ENCODE results near the gene PSMD4. TPM values are rescaled to one million over a fixed set of nuclear protein-coding genes. Genes with fewer than 3 reads are reported as not detected.
A peak's percentile ranks its signal among the peaks of the same experiment; 100 is the strongest.

PSMD4 gene
- polyA plus RNA-seq, 1 donor: 118 TPM

GRCh38 chr1:151237678-151238466, 16.7 kb upstream of the PSMD4 start:
- H3K36me3 ChIP-seq (ENCODE audit: control insufficient read depth, insufficient read depth, low read length): peaks cover 91% of the 10 kb centered on the region
- WGBS (ENCODE audit: insufficient coverage, low lambda C conversion rate): 100% methylated on average over 1 of the region's 4 CpGs
- H3K27ac ChIP-seq (ENCODE audit: low read length): no peak overlapping the region

GRCh38 chr1:151238467-151238739, 16.1 kb upstream of the PSMD4 start:
- H3K9me3 ChIP-seq (ENCODE audit: control insufficient read depth, low read depth, low read length): no peaks in the 10 kb centered on the region
- peaks cover 3% of the 10 kb centered on the region for H3K4me1 ChIP-seq (ENCODE audit: control insufficient read depth, insufficient read depth, low read length)
- WGBS (ENCODE audit: insufficient coverage, low lambda C conversion rate): no CpG with 5 or more reads among the region's 1 CpG
- no peak for DNase-seq
- peaks cover 93% of the 10 kb centered on the region for H3K36me3 ChIP-seq (ENCODE audit: control insufficient read depth, insufficient read depth, low read length)
- no peak overlapping the region for H3K4me3 ChIP-seq (ENCODE audit: low read length)
- H3K27me3 ChIP-seq (ENCODE audit: control insufficient read depth, insufficient read depth, low read length): no peaks in the 10 kb centered on the region
- H3K27ac ChIP-seq (ENCODE audit: low read length): no peak overlapping the region

More at GRCh38 chr1:151237678-151238466, 16.7 kb upstream of the PSMD4 start:
- DNase-seq: no peak
- Histone ChIP-seq H3K9me3 (ENCODE audit: control insufficient read depth, low read depth, low read length) (no peaks in the 10 kb centered on the region), H3K4me1 (ENCODE audit: control insufficient read depth, insufficient read depth, low read length) (peaks cover 3% of the 10 kb centered on the region), H3K4me3 (ENCODE audit: low read length) (no peak overlapping the region), H3K27me3 (ENCODE audit: control insufficient read depth, insufficient read depth, low read length) (no peaks in the 10 kb centered on the region)

- DNase-seq: no peak
- Histone ChIP-seq H3K36me3 (ENCODE audit: control insufficient read depth, insufficient read depth, low read length) (peaks cover 87% of the 10 kb centered on the region), H3K27ac (ENCODE audit: low read length) (no peak overlapping the region), H3K9me3 (ENCODE audit: control insufficient read depth, low read depth, low read length) (no peaks in the 10 kb centered on the region), H3K27me3 (ENCODE audit: control insufficient read depth, insufficient read depth, low read length) (no peaks in the 10 kb centered on the region), H3K4me3 (ENCODE audit: low read length) (no peak overlapping the region), H3K4me1 (ENCODE audit: control insufficient read depth, insufficient read depth, low read length) (peaks cover 3% of the 10 kb centered on the region)
- WGBS (ENCODE audit: insufficient coverage, low lambda C conversion rate): 71% methylated on average over 1 of the region's 2 CpGs
Observed at GRCh38 chr1:151242442-151242841, 12.1 kb upstream of the PSMD4 start.

- no peaks in the 10 kb centered on the region for H3K9me3 ChIP-seq (ENCODE audit: control insufficient read depth, low read depth, low read length)
- no peak overlapping the region for H3K27ac ChIP-seq (ENCODE audit: low read length)
- 76% methylated on average over 4 of the region's 5 CpGs for WGBS (ENCODE audit: insufficient coverage, low lambda C conversion rate)
- H3K4me3 ChIP-seq (ENCODE audit: low read length): no peak overlapping the region
- peaks cover 86% of the 10 kb centered on the region for H3K36me3 ChIP-seq (ENCODE audit: control insufficient read depth, insufficient read depth, low read length)
- no peaks in the 10 kb centered on the region for H3K27me3 ChIP-seq (ENCODE audit: control insufficient read depth, insufficient read depth, low read length)
- DNase-seq: no peak
- peaks cover 3% of the 10 kb centered on the region for H3K4me1 ChIP-seq (ENCODE audit: control insufficient read depth, insufficient read depth, low read length)
Observed at GRCh38 chr1:151243683-151244216, 10.8 kb upstream of the PSMD4 start.

- H3K27ac ChIP-seq (ENCODE audit: low read length): no peak overlapping the region
- peaks cover 3% of the 10 kb centered on the region for H3K4me1 ChIP-seq (ENCODE audit: control insufficient read depth, insufficient read depth, low read length)
- H3K9me3 ChIP-seq (ENCODE audit: control insufficient read depth, low read depth, low read length): no peaks in the 10 kb centered on the region
- DNase-seq: no peak
- H3K27me3 ChIP-seq (ENCODE audit: control insufficient read depth, insufficient read depth, low read length): no peaks in the 10 kb centered on the region
- H3K36me3 ChIP-seq (ENCODE audit: control insufficient read depth, insufficient read depth, low read length): peaks cover 71% of the 10 kb centered on the region
- no peak overlapping the region for H3K4me3 ChIP-seq (ENCODE audit: low read length)
- WGBS (ENCODE audit: insufficient coverage, low lambda C conversion rate): no CpG with 5 or more reads among the region's 2 CpGs
Observed at GRCh38 chr1:151246786-151247185, 7.7 kb upstream of the PSMD4 start.

- Histone ChIP-seq H3K9me3 (ENCODE audit: control insufficient read depth, low read depth, low read length) (no peaks in the 10 kb centered on the region), H3K36me3 (ENCODE audit: control insufficient read depth, insufficient read depth, low read length) (peaks cover 25% of the 10 kb centered on the region), H3K27ac (ENCODE audit: low read length) (no peak overlapping the region), H3K4me3 (ENCODE audit: low read length) (no peak overlapping the region), H3K4me1 (ENCODE audit: control insufficient read depth, insufficient read depth, low read length) (peaks cover 4% of the 10 kb centered on the region), H3K27me3 (ENCODE audit: control insufficient read depth, insufficient read depth, low read length) (no peaks in the 10 kb centered on the region)
- DNase-seq: peak; percentile 57 to 61
- 40% methylated on average over 2 of the region's 16 CpGs for WGBS (ENCODE audit: insufficient coverage, low lambda C conversion rate)
Observed at GRCh38 chr1:151251656-151252470, 2.7 kb upstream of the PSMD4 start.

- Histone ChIP-seq H3K4me3 (ENCODE audit: low read length) (peak overlapping the region; percentile 66), H3K9me3 (ENCODE audit: control insufficient read depth, low read depth, low read length) (no peaks in the 10 kb centered on the region), H3K36me3 (ENCODE audit: control insufficient read depth, insufficient read depth, low read length) (no peaks in the 10 kb centered on the region), H3K27ac (ENCODE audit: low read length) (peak overlapping the region; percentile 42), H3K27me3 (ENCODE audit: control insufficient read depth, insufficient read depth, low read length) (no peaks in the 10 kb centered on the region), H3K4me1 (ENCODE audit: control insufficient read depth, insufficient read depth, low read length) (peaks cover 4% of the 10 kb centered on the region)
- 0% methylated on average over 1 of the region's 10 CpGs for WGBS (ENCODE audit: insufficient coverage, low lambda C conversion rate)
- DNase-seq: no peak
Observed at GRCh38 chr1:151255381-151255780, 847 bp downstream of the PSMD4 start.

- no CpG with 5 or more reads among the region's 2 CpGs for WGBS (ENCODE audit: insufficient coverage, low lambda C conversion rate)
- Histone ChIP-seq H3K27ac (ENCODE audit: low read length) (no peak overlapping the region), H3K36me3 (ENCODE audit: control insufficient read depth, insufficient read depth, low read length) (peaks cover 11% of the 10 kb centered on the region), H3K9me3 (ENCODE audit: control insufficient read depth, low read depth, low read length) (no peaks in the 10 kb centered on the region), H3K27me3 (ENCODE audit: control insufficient read depth, insufficient read depth, low read length) (no peaks in the 10 kb centered on the region), H3K4me3 (ENCODE audit: low read length) (no peak overlapping the region), H3K4me1 (ENCODE audit: control insufficient read depth, insufficient read depth, low read length) (peaks cover 4% of the 10 kb centered on the region)
- no peak for DNase-seq
Observed at GRCh38 chr1:151259351-151259750, 4.8 kb downstream of the PSMD4 start.

- H3K36me3 ChIP-seq (ENCODE audit: control insufficient read depth, insufficient read depth, low read length): peaks cover 48% of the 10 kb centered on the region
- no peak for DNase-seq
Observed at GRCh38 chr1:151265446-151266236, 11.1 kb downstream of the PSMD4 start.

GRCh38 chr1:151266315-151266714, 11.8 kb downstream of the PSMD4 start:
- no CpG with 5 or more reads among the region's 3 CpGs for WGBS (ENCODE audit: insufficient coverage, low lambda C conversion rate)
- Histone ChIP-seq H3K27me3 (ENCODE audit: control insufficient read depth, insufficient read depth, low read length) (no peaks in the 10 kb centered on the region), H3K4me1 (ENCODE audit: control insufficient read depth, insufficient read depth, low read length) (no peaks in the 10 kb centered on the region), H3K9me3 (ENCODE audit: control insufficient read depth, low read depth, low read length) (no peaks in the 10 kb centered on the region), H3K27ac (ENCODE audit: low read length) (no peak overlapping the region), H3K36me3 (ENCODE audit: control insufficient read depth, insufficient read depth, low read length) (peaks cover 48% of the 10 kb centered on the region), H3K4me3 (ENCODE audit: low read length) (no peak overlapping the region)
- no peak for DNase-seq

More at GRCh38 chr1:151265446-151266236, 11.1 kb downstream of the PSMD4 start:
- no peaks in the 10 kb centered on the region for H3K27me3 ChIP-seq (ENCODE audit: control insufficient read depth, insufficient read depth, low read length)
- no CpG with 5 or more reads among the region's 14 CpGs for WGBS (ENCODE audit: insufficient coverage, low lambda C conversion rate)
- H3K4me3 ChIP-seq (ENCODE audit: low read length): no peak overlapping the region
- no peak overlapping the region for H3K27ac ChIP-seq (ENCODE audit: low read length)
- no peaks in the 10 kb centered on the region for H3K9me3 ChIP-seq (ENCODE audit: control insufficient read depth, low read depth, low read length)
- no peaks in the 10 kb centered on the region for H3K4me1 ChIP-seq (ENCODE audit: control insufficient read depth, insufficient read depth, low read length)
